ENCODE measurements around the gene RNF182.

DNA sequence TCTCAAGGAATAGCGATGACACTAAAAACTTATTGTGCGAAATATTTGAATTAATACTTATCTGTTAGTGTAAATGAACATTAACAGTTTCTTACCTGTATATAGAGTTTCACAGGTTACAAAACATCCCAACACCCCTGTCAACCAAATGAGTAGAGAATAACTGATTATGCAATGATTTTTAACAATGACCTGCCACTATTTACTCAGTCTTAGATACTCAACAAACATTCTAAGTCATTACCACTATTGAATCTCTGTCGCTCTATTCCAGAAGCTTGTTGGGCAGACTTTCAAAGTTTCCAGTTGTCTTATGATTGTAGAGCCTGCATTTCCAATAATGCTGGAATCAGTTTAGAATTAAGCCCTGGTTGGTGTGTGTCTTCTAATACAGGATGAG, 85.5 kb downstream of the RNF182 start:
- TF ChIP-seq, protein P1, sequence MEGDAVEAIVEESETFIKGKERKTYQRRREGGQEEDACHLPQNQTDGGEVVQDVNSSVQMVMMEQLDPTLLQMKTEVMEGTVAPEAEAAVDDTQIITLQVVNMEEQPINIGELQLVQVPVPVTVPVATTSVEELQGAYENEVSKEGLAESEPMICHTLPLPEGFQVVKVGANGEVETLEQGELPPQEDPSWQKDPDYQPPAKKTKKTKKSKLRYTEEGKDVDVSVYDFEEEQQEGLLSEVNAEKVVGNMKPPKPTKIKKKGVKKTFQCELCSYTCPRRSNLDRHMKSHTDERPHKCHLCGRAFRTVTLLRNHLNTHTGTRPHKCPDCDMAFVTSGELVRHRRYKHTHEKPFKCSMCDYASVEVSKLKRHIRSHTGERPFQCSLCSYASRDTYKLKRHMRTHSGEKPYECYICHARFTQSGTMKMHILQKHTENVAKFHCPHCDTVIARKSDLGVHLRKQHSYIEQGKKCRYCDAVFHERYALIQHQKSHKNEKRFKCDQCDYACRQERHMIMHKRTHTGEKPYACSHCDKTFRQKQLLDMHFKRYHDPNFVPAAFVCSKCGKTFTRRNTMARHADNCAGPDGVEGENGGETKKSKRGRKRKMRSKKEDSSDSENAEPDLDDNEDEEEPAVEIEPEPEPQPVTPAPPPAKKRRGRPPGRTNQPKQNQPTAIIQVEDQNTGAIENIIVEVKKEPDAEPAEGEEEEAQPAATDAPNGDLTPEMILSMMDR (IDR thresholded peaks at IDR 0.05) = no peak
- TF ChIP-seq POLR2A (IDR thresholded peaks at IDR 0.05) = no peak

All from lower leg skin (tissue), 3 donors.